ENCODE data around the gene FBXO3. TPM values are rescaled to one million over a fixed set of nuclear protein-coding genes. Genes with fewer than 3 reads are reported as not detected.

Gene FBXO3
- 26.6 and 43.6 TPM in 2 replicates for total RNA-seq

GRCh38 chr11:33773987-33774735, at the start of gene FBXO3:
TSS of gene FBXO3 (minus strand) at chr11:33774520. CDS start at chr11:33774497, 23 bp downstream.

GRCh38 chr11:33736148-33736812, 38.0 kb downstream of the FBXO3 start, which contains the start of gene CD59:
TSS of gene CD59 (minus strand) at chr11:33736423. CDS start at chr11:33722445, 13,978 bp downstream.

GRCh38 chr11:33700502-33701271, 73.6 kb downstream of the FBXO3 start, which contains the start of gene C11orf91:
TSS of gene C11orf91 (minus strand) at chr11:33700826. CDS start at chr11:33700740, 86 bp downstream.

Other genes starting within 250 kb of the FBXO3 start
- gene C11orf91, start 73.7 kb downstream of the FBXO3 start, total RNA-seq, result 0.32 TPM in 1 of 2 replicates, not detected in the other
- 971 and 1,074 TPM in 2 replicates for gene CD59, start 38.1 kb downstream of the FBXO3 start, total RNA-seq
- gene LMO2, start 117.6 kb upstream of the FBXO3 start, total RNA-seq, result 27.0 and 42.7 TPM in 2 replicates